OCI-LY7 (cell line): ENCODE results near the gene SNX13. TPM values are rescaled to one million over a fixed set of nuclear protein-coding genes. Genes with fewer than 3 reads are reported as not detected.

Experiments used
- BruUV-seq: library from RNA; stranded (reverse); fragments of 400-500 nt; replicated peaks from 2 replicates; lab custom pipeline; 2021; lab: Mats Ljungman, UMichigan
- CTCF ChIA-PET: fragments of 300-600 bp; sonication (Branson Sonifier 250); formaldehyde crosslinking; loops from one replicate; lab custom pipeline; 2022; ENCODE audit warnings: antibody characterized with exemption; ENCODE audit not compliant: unreplicated experiment; lab: Charles Lee
- POLR2A ChIA-PET: fragments of 300-600 bp; sonication (Branson Sonifier 250); formaldehyde crosslinking; loops from one replicate; lab custom pipeline; 2022; ENCODE audit warnings: antibody characterized with exemption; lab: Charles Lee
- DNase-seq: peaks from one replicate; pipeline ENCODE4 v3.0.0-alpha.2; 2015; ENCODE audit warnings: low spot score
- H2AFZ ChIP-seq: fragments of 200-600 bp; sonication (generic), shearing (Covaris generic); 2 replicates; pipeline ENCODE4 v1.6.1; 2014; ENCODE audit warnings: mild to moderate bottlenecking, antibody characterized with exemption, low read length, moderate library complexity
- H3K27ac ChIP-seq: fragments of 200-600 bp; sonication (generic); 2 replicates; pipeline ENCODE4 v1.5.1; 2014; ENCODE audit warnings: mixed run types, low read depth, mild to moderate bottlenecking, moderate library complexity, low read length, inconsistent platforms; ENCODE audit not compliant: poor library complexity, severe bottlenecking
- H3K36me3 ChIP-seq: fragments of 200-600 bp; sonication (generic); 2 replicates; pipeline ENCODE4 v1.6.1; 2014; ENCODE audit warnings: mild to moderate bottlenecking, antibody characterized with exemption, low read length, moderate library complexity, mixed read lengths; ENCODE audit not compliant: insufficient read depth
- H3K4me1 ChIP-seq: fragments of 200-600 bp; sonication (generic); 2 replicates; pipeline ENCODE4 v1.5.1; 2014; ENCODE audit warnings: mild to moderate bottlenecking, low read length; ENCODE audit not compliant: insufficient read depth, poor library complexity, severe bottlenecking
- H3K4me2 ChIP-seq: fragments of 200-600 bp; sonication (generic); 2 replicates; pipeline ENCODE4 v1.6.1; 2014; ENCODE audit warnings: mild to moderate bottlenecking, low read length
- H3K4me3 ChIP-seq: fragments of 200-600 bp; sonication (generic); 2 replicates; pipeline ENCODE4 v1.5.1; 2014; ENCODE audit warnings: mild to moderate bottlenecking, low read depth, low read length; ENCODE audit not compliant: poor library complexity, severe bottlenecking
- H3K79me2 ChIP-seq: fragments of 200-600 bp; sonication (generic); 2 replicates; pipeline ENCODE4 v1.6.1; 2016; ENCODE audit warnings: low read depth, mild to moderate bottlenecking, low read length, moderate library complexity, mixed read lengths; ENCODE audit not compliant: insufficient read depth
- H3K9me2 ChIP-seq: fragments of 200-600 bp; sonication (generic); 2 replicates; pipeline ENCODE4 v1.6.1; 2016; ENCODE audit warnings: mild to moderate bottlenecking, low read length, mixed read lengths; ENCODE audit not compliant: insufficient read depth
- H3K9me3 ChIP-seq: fragments of 200-600 bp; sonication (generic); 2 replicates; pipeline ENCODE4 v1.6.1; 2014; ENCODE audit warnings: mild to moderate bottlenecking, mixed run types, low read length, mixed read lengths
- H4K20me1 ChIP-seq: fragments of 200-600 bp; sonication (generic); 2 replicates; pipeline ENCODE4 v1.6.1; 2014; ENCODE audit warnings: mild to moderate bottlenecking, antibody characterized with exemption, low read length, moderate library complexity, mixed read lengths; ENCODE audit not compliant: insufficient read depth
- CTCF ChIP-seq: fragments of 200-600 bp; sonication (generic); conservative IDR thresholded peaks from 2 replicates; pipeline ENCODE4 v1.5.1; 2014; ENCODE audit warnings: mild to moderate bottlenecking, antibody characterized with exemption, low read length, moderate library complexity, mixed read lengths
- EZH2phosphoT487 ChIP-seq: fragments of 200-600 bp; sonication (generic); IDR thresholded peaks from 2 replicates; pipeline ENCODE4 v1.6.1; 2018; ENCODE audit warnings: low read depth, borderline replicate concordance, mild to moderate bottlenecking, mixed run types, antibody characterized with exemption, low read length, moderate library complexity, mixed read lengths
- intact Hi-C: fragments of 100-400 bp; cut with micrococcal nuclease; formaldehyde crosslinking; loops from one replicate; pipeline ENCODE4 v1.10.0; 2022; ENCODE audit not compliant: unreplicated experiment
- total RNA-seq, 2 experiments: library from RNA; depleted of rRNA in 1 of 2; stranded (reverse); fragments of >200 nt in 1 of 2; shearing (Covaris generic) in 1 of 2; gene quantifications; 2 replicates each; pipeline ENCODE4 v1.2.3, GENCODE V29; 2014 to 2022

SNX13 gene
- total RNA-seq, 2 experiments from 2014 or later = 20.0 to 32.6 TPM

- Histone ChIP-seq H3K4me2 (no peak overlapping the region), H3K4me3 (no peak overlapping the region), H3K79me2 (no peaks in the 10 kb centered on the region), H3K4me1 (no peaks in the 10 kb centered on the region), H2AFZ (no peak overlapping the region), H3K27ac (no peak overlapping the region), H3K9me3 (no peaks in the 10 kb centered on the region), H3K9me2 (no peaks in the 10 kb centered on the region), H3K36me3 (no peaks in the 10 kb centered on the region), H4K20me1 (no peaks in the 10 kb centered on the region; the same call in 1 of the 2 replicates)
- no peak for TF ChIP-seq EZH2phosphoT487
- no peak for TF ChIP-seq CTCF
- POLR2A ChIA-PET = interaction anchor here (0.6 to 0.8 kb wide), 5 partner anchors 19 to 1056 kb away, joined by 3 to 6 read pairs (median 3); no protein-coding TSS in a partner anchor
- intact Hi-C loops = loop anchor here (5.0 kb wide), 1 partner anchor 550 kb away; no protein-coding TSS in a partner anchor
- DNase-seq = no peak
- CTCF ChIA-PET = interaction anchor here (0.6 kb wide), 1 partner anchor 707 kb away, joined by 3 read pairs; no protein-coding TSS in a partner anchor
- BruUV-seq = no TSS peak
These were observed 167.6 kb downstream of the SNX13 start for GRCh38 chr7:17772581-17773288.

GRCh38 chr7:17771901-17772408 lies 168.3 kb downstream of the SNX13 start:
- no peak for DNase-seq
- ChIA-PET CTCF (no interaction called here), POLR2A (interaction anchor here (0.7 kb wide), 1 partner anchor 20 kb away, joined by 3 read pairs; no protein-coding TSS in a partner anchor)
- Histone ChIP-seq H3K4me3 (no peak overlapping the region), H3K4me1 (no peaks in the 10 kb centered on the region), H3K4me2 (no peak overlapping the region), H4K20me1 (no peaks in the 10 kb centered on the region; the same call in 1 of the 2 replicates), H3K27ac (no peak overlapping the region), H3K36me3 (no peaks in the 10 kb centered on the region), H3K79me2 (no peaks in the 10 kb centered on the region), H2AFZ (no peak overlapping the region), H3K9me3 (no peaks in the 10 kb centered on the region), H3K9me2 (no peaks in the 10 kb centered on the region)
- TF ChIP-seq CTCF = no peak
- no peak for TF ChIP-seq EZH2phosphoT487
- no TSS peak for BruUV-seq
- intact Hi-C loops = loop anchor here (5.0 kb wide), 1 partner anchor 550 kb away; no protein-coding TSS in a partner anchor
